Fibroblast of gingiva (primary cell): ENCODE measurements around the gene KIF13A.
A peak's percentile ranks its signal among the peaks of the same experiment; 100 is the strongest.
"Not testable (repeated sequence)": the region's sequence is repeated elsewhere in the genome, so short reads cannot be mapped to it uniquely, and the experiment has no call there.

ENCODE experiments used
- DNase-seq: peaks from one replicate; pipeline ENCODE4 v3.0.0-alpha.2; 2011; ENCODE audit warnings: low read depth

KIF13A gene

GRCh38 chr6:17968876-17969275 is 18.6 kb downstream of the KIF13A start:
- DNase-seq, result no peak

GRCh38 chr6:17967668-17968518 is 19.5 kb downstream of the KIF13A start:
- DNase-seq, result peak; percentile 60

GRCh38 chr6:17966451-17966850 is 21.0 kb downstream of the KIF13A start:
- peak; percentile 63 for DNase-seq

GRCh38 chr6:17965397-17965796 is 22.0 kb downstream of the KIF13A start:
- peak; percentile 71 for DNase-seq

GRCh38 chr6:17964633-17965032 is 22.8 kb downstream of the KIF13A start:
- DNase-seq, result no peak

GRCh38 chr6:17962436-17963031 is 24.9 kb downstream of the KIF13A start:
- peak; percentile 90 for DNase-seq

- no peak for DNase-seq
Measured at GRCh38 chr6:17959302-17959701, 28.1 kb downstream of the KIF13A start.

- DNase-seq, result no peak
Measured at GRCh38 chr6:17957904-17958620, 29.4 kb downstream of the KIF13A start.

- no peak for DNase-seq
Measured at GRCh38 chr6:17957498-17957897, 29.9 kb downstream of the KIF13A start.

GRCh38 chr6:17957086-17957485 is 30.3 kb downstream of the KIF13A start:
- no peak for DNase-seq

GRCh38 chr6:17950095-17950494 is 37.3 kb downstream of the KIF13A start:
- DNase-seq, result no peak

- DNase-seq, result no peak
Measured at GRCh38 chr6:17949168-17949567, 38.3 kb downstream of the KIF13A start.

GRCh38 chr6:17948725-17949124 is 38.7 kb downstream of the KIF13A start:
- no peak for DNase-seq

GRCh38 chr6:17947574-17947973 is 39.9 kb downstream of the KIF13A start:
- DNase-seq, result not testable (repeated sequence)

GRCh38 chr6:17945575-17945974 is 41.9 kb downstream of the KIF13A start:
- no peak for DNase-seq

GRCh38 chr6:17945111-17945510 is 42.3 kb downstream of the KIF13A start:
- peak; percentile 62 for DNase-seq

- no peak for DNase-seq
Measured at GRCh38 chr6:17941318-17941717, 46.1 kb downstream of the KIF13A start.

- no peak for DNase-seq
Measured at GRCh38 chr6:17940151-17940792, 47.2 kb downstream of the KIF13A start.

GRCh38 chr6:17938901-17939300 is 48.5 kb downstream of the KIF13A start:
- DNase-seq, result peak; percentile 79

- no peak for DNase-seq
Measured at GRCh38 chr6:17935188-17936149, 52.0 kb downstream of the KIF13A start.

- no peak for DNase-seq
Measured at GRCh38 chr6:17933716-17934115, 53.7 kb downstream of the KIF13A start.
